22Rv1 (cell line): ENCODE data around the gene ZNF746.

Experiments
- CTCF ChIP-seq: fragments of 450-650 bp; IDR thresholded peaks from 2 replicates; pipeline ENCODE4 v1.5.1; 2017; ENCODE audit warnings: mild to moderate bottlenecking
- ZFX ChIP-seq: fragments of 450-650 bp; IDR thresholded peaks from 2 replicates; pipeline ENCODE4 v1.6.1; 2017; ENCODE audit warnings: antibody characterized with exemption, borderline replicate concordance

- TF ChIP-seq CTCF = no peak
- no peak for TF ChIP-seq ZFX
Measured at GRCh38 chr7:149454750-149455149, 42.9 kb downstream of the ZNF746 start.
